CD1c-positive myeloid dendritic cell (primary cell): ENCODE results near the gene MKRN2.
"Not testable (repeated sequence)": the region's sequence is repeated elsewhere in the genome, so short reads cannot be mapped to it uniquely, and the experiment has no call there.

Experiments
- DNase-seq: peaks from one replicate; pipeline ENCODE4 v3.0.0-alpha.2; 2016; ENCODE audit errors: extremely low spot score

The MKRN2 gene

GRCh38 chr3:12630843-12631242 lies 74.0 kb downstream of the MKRN2 start:
- not testable (repeated sequence) for DNase-seq

- DNase-seq = no peak
Observed at GRCh38 chr3:12632523-12632922, 75.6 kb downstream of the MKRN2 start.

GRCh38 chr3:12633108-12633507 lies 76.2 kb downstream of the MKRN2 start:
- no peak for DNase-seq
